ENCODE data around the gene TBC1D24. TPM values are rescaled to one million over a fixed set of nuclear protein-coding genes. Genes with fewer than 3 reads are reported as not detected.
"Not testable (repeated sequence)": the region's sequence is repeated elsewhere in the genome, so short reads cannot be mapped to it uniquely, and the experiment has no call there.

The TBC1D24 gene
- total RNA-seq, 2 experiments from 2014 or later = 18.7 to 23.3 TPM

GRCh38 chr16:2473446-2473926 is 1.4 kb upstream of the TBC1D24 start:
- Mint-ChIP-seq H3K27ac (no peak overlapping the region), H3K36me3 (no peaks in the 10 kb centered on the region), H3K4me3 (peak overlapping the region; percentile 58), H3K9me3 (ENCODE audit: low read depth) (no peaks in the 10 kb centered on the region), H3K27me3 (peaks cover 39% of the 10 kb centered on the region), H3K4me1 (peaks cover 16% of the 10 kb centered on the region)
- CTCF ChIA-PET = interaction anchor here (0.8 to 2.5 kb wide), 6 partner anchors 10 to 221 kb away, joined by 3 to 9 read pairs (median 3); partner anchors contain the start of gene ECI1
- peak; percentile 7 for ATAC-seq
- DNase-seq = no peak

GRCh38 chr16:2473999-2474876 is 689 bp upstream of the TBC1D24 start:
- peak overlapping the region; percentile 72 for H3K27ac Mint-ChIP-seq
- peaks cover 32% of the 10 kb centered on the region for H3K27me3 Mint-ChIP-seq
- peaks cover 14% of the 10 kb centered on the region for H3K4me1 Mint-ChIP-seq
- H3K9me3 Mint-ChIP-seq (ENCODE audit: low read depth) = no peaks in the 10 kb centered on the region
- DNase-seq = peak; percentile 72
- H3K4me3 Mint-ChIP-seq = peak overlapping the region; percentile 74
- ATAC-seq = peak; percentile 71
- CTCF ChIA-PET = interaction anchor here (0.7 to 2.5 kb wide), 11 partner anchors 10 to 279 kb away, joined by 3 to 9 read pairs (median 5); partner anchors contain the start of genes ABCA3, ECI1 and TEDC2
- no peaks in the 10 kb centered on the region for H3K36me3 Mint-ChIP-seq

- CTCF ChIA-PET = interaction anchor here (0.8 to 2.5 kb wide), 6 partner anchors 13 to 281 kb away, joined by 4 to 7 read pairs (median 6); partner anchors contain the start of gene TEDC2
- peak; percentile 69 for DNase-seq
Measured at GRCh38 chr16:2475413-2476344, 752 bp downstream of the TBC1D24 start.

GRCh38 chr16:2476345-2476720 is 1.4 kb downstream of the TBC1D24 start:
- H3K4me1 Mint-ChIP-seq = peaks cover 14% of the 10 kb centered on the region
- H3K9me3 Mint-ChIP-seq (ENCODE audit: low read depth) = no peaks in the 10 kb centered on the region
- peaks cover 16% of the 10 kb centered on the region for H3K27me3 Mint-ChIP-seq
- H3K4me3 Mint-ChIP-seq = peak overlapping the region; percentile 56
- ATAC-seq = no peak
- no peak for DNase-seq
- CTCF ChIA-PET = interaction anchor here (1.3 to 1.4 kb wide), 2 partner anchors 14 to 25 kb away, joined by 3 to 4 read pairs; no protein-coding TSS in a partner anchor
- no peak overlapping the region for H3K27ac Mint-ChIP-seq
- no peaks in the 10 kb centered on the region for H3K36me3 Mint-ChIP-seq

More at GRCh38 chr16:2475413-2476344, 752 bp downstream of the TBC1D24 start:
- Mint-ChIP-seq H3K4me3 (peak overlapping the region; percentile 58), H3K27ac (no peak overlapping the region), H3K36me3 (no peaks in the 10 kb centered on the region), H3K9me3 (ENCODE audit: low read depth) (no peaks in the 10 kb centered on the region), H3K27me3 (peaks cover 18% of the 10 kb centered on the region), H3K4me1 (peaks cover 14% of the 10 kb centered on the region)
- peak; percentile 50 for ATAC-seq

GRCh38 chr16:2476741-2477140 is 1.8 kb downstream of the TBC1D24 start:
- Mint-ChIP-seq H3K9me3 (ENCODE audit: low read depth) (no peaks in the 10 kb centered on the region), H3K36me3 (no peaks in the 10 kb centered on the region), H3K27ac (no peak overlapping the region), H3K4me3 (peak overlapping the region; percentile 56), H3K4me1 (peaks cover 14% of the 10 kb centered on the region), H3K27me3 (peaks cover 16% of the 10 kb centered on the region)
- no peak for DNase-seq
- CTCF ChIA-PET = interaction anchor here (0.6 to 1.4 kb wide), 4 partner anchors 13 to 454 kb away, joined by 3 to 4 read pairs (median 3); no protein-coding TSS in a partner anchor
- no peak for ATAC-seq

- Mint-ChIP-seq H3K4me3 (no peak overlapping the region), H3K36me3 (no peaks in the 10 kb centered on the region), H3K9me3 (ENCODE audit: low read depth) (no peaks in the 10 kb centered on the region), H3K27ac (no peak overlapping the region), H3K4me1 (peaks cover 14% of the 10 kb centered on the region), H3K27me3 (peaks cover 10% of the 10 kb centered on the region)
- CTCF ChIA-PET = interaction anchor here (0.5 to 1.4 kb wide), 5 partner anchors 13 to 455 kb away, joined by 3 to 4 read pairs (median 3); no protein-coding TSS in a partner anchor
- no peak for DNase-seq
- ATAC-seq = no peak
Measured at GRCh38 chr16:2477327-2477726, 2.4 kb downstream of the TBC1D24 start.

GRCh38 chr16:2478279-2478678 is 3.4 kb downstream of the TBC1D24 start:
- CTCF ChIA-PET = interaction anchor here (0.9 kb wide), 1 partner anchor 23 kb away, joined by 4 read pairs; no protein-coding TSS in a partner anchor
- no peak overlapping the region for H3K27ac Mint-ChIP-seq
- DNase-seq = no peak
- H3K27me3 Mint-ChIP-seq = peaks cover 2% of the 10 kb centered on the region
- H3K4me3 Mint-ChIP-seq = no peak overlapping the region
- no peak for ATAC-seq
- peaks cover 14% of the 10 kb centered on the region for H3K4me1 Mint-ChIP-seq
- H3K9me3 Mint-ChIP-seq (ENCODE audit: low read depth) = no peaks in the 10 kb centered on the region
- H3K36me3 Mint-ChIP-seq = no peaks in the 10 kb centered on the region

- H3K4me3 Mint-ChIP-seq; CTCF ChIA-PET; DNase-seq; H3K9me3 Mint-ChIP-seq (ENCODE audit: low read depth); ATAC-seq; H3K27me3 Mint-ChIP-seq; H3K36me3 Mint-ChIP-seq; H3K27ac Mint-ChIP-seq: not testable (repeated sequence)
- peaks cover 12% of the 10 kb centered on the region for H3K4me1 Mint-ChIP-seq
Measured at GRCh38 chr16:2479996-2480395, 5.1 kb downstream of the TBC1D24 start.

GRCh38 chr16:2480948-2481347 is 6.0 kb downstream of the TBC1D24 start:
- ATAC-seq = no peak
- Mint-ChIP-seq H3K4me3 (no peak overlapping the region), H3K4me1 (peaks cover 10% of the 10 kb centered on the region), H3K27ac (no peak overlapping the region), H3K27me3 (no peaks in the 10 kb centered on the region), H3K36me3 (no peaks in the 10 kb centered on the region), H3K9me3 (ENCODE audit: low read depth) (no peaks in the 10 kb centered on the region)
- CTCF ChIA-PET = interaction anchor here (0.9 kb wide), 1 partner anchor 20 kb away, joined by 5 read pairs; no protein-coding TSS in a partner anchor
- no peak for DNase-seq

GRCh38 chr16:2481676-2482075 is 6.7 kb downstream of the TBC1D24 start:
- Mint-ChIP-seq H3K27ac (no peak overlapping the region), H3K36me3 (no peaks in the 10 kb centered on the region), H3K4me1 (peaks cover 11% of the 10 kb centered on the region), H3K9me3 (ENCODE audit: low read depth) (no peaks in the 10 kb centered on the region), H3K4me3 (no peak overlapping the region), H3K27me3 (no peaks in the 10 kb centered on the region)
- ATAC-seq = no peak
- DNase-seq = no peak
- CTCF ChIA-PET = interaction anchor here (0.9 to 1.6 kb wide), 2 partner anchors 19 to 20 kb away, joined by 5 to 10 read pairs; no protein-coding TSS in a partner anchor

- H3K4me1 Mint-ChIP-seq = peaks cover 12% of the 10 kb centered on the region
- H3K27me3 Mint-ChIP-seq = no peaks in the 10 kb centered on the region
- ATAC-seq = no peak
- H3K4me3 Mint-ChIP-seq = no peak overlapping the region
- H3K36me3 Mint-ChIP-seq = no peaks in the 10 kb centered on the region
- CTCF ChIA-PET = interaction anchor here (1.2 to 1.6 kb wide), 2 partner anchors 14 to 19 kb away, joined by 4 to 10 read pairs; no protein-coding TSS in a partner anchor
- H3K9me3 Mint-ChIP-seq (ENCODE audit: low read depth) = no peaks in the 10 kb centered on the region
- H3K27ac Mint-ChIP-seq = no peak overlapping the region
- DNase-seq = no peak
Measured at GRCh38 chr16:2482249-2482648, 7.3 kb downstream of the TBC1D24 start.

- Mint-ChIP-seq H3K4me1 (peaks cover 17% of the 10 kb centered on the region), H3K36me3 (no peaks in the 10 kb centered on the region), H3K27ac (no peak overlapping the region), H3K27me3 (no peaks in the 10 kb centered on the region), H3K9me3 (ENCODE audit: low read depth) (no peaks in the 10 kb centered on the region), H3K4me3 (no peak overlapping the region)
- ATAC-seq = no peak
- no peak for DNase-seq
- CTCF ChIA-PET = interaction anchor here (1.2 to 1.6 kb wide), 2 partner anchors 13 to 18 kb away, joined by 4 to 10 read pairs; no protein-coding TSS in a partner anchor
Measured at GRCh38 chr16:2482708-2483534, 8.0 kb downstream of the TBC1D24 start.

Measured in activated CD8-positive, alpha-beta memory T cell treated with anti-CD3 and anti-CD28 coated beads, Interleukin-2, amount 10 ng/mL, durations not matched to agents 7 days and 5 days (primary cell).